ENCODE measurements around the gene ATP1B4. TPM values are rescaled to one million over a fixed set of nuclear protein-coding genes. Genes with fewer than 3 reads are reported as not detected.

The ATP1B4 gene
- polyA plus RNA-seq, 1 experiment, result not detected

GRCh38 chrX:120358737-120359456 is 3.0 kb upstream of the ATP1B4 start:
- Histone ChIP-seq H3K36me3 (ENCODE audit: control insufficient read depth, insufficient read depth, low read length) (no peaks in the 10 kb centered on the region), H3K27me3 (ENCODE audit: control insufficient read depth, insufficient read depth, low read length) (no peaks in the 10 kb centered on the region), H3K4me3 (ENCODE audit: low read depth, low read length) (no peak overlapping the region)
- no peak for TF ChIP-seq CTCF (IDR thresholded peaks at IDR 0.05; ENCODE audit: insufficient read depth, low read depth, low read length)
- no peak for DNase-seq (ENCODE audit: low read depth)
- POLR2A ChIA-PET, result no interaction called here
- CTCF ChIA-PET, result no interaction called here

GRCh38 chrX:120365320-120365719 is 3.4 kb downstream of the ATP1B4 start:
- TF ChIP-seq CTCF (IDR thresholded peaks at IDR 0.05; ENCODE audit: insufficient read depth, low read depth, low read length), result peak; percentile 37
- Histone ChIP-seq H3K36me3 (ENCODE audit: control insufficient read depth, insufficient read depth, low read length) (no peaks in the 10 kb centered on the region), H3K27me3 (ENCODE audit: control insufficient read depth, insufficient read depth, low read length) (no peaks in the 10 kb centered on the region), H3K4me3 (ENCODE audit: low read depth, low read length) (no peak overlapping the region)
- no peak for DNase-seq (ENCODE audit: low read depth)
- POLR2A ChIA-PET, result no interaction called here
- CTCF ChIA-PET, result interaction anchor here (1.4 kb wide), 1 partner anchor 10 kb away, joined by 3 read pairs; no protein-coding TSS in a partner anchor

GRCh38 chrX:120365968-120366367 is 4.1 kb downstream of the ATP1B4 start:
- TF ChIP-seq CTCF (IDR thresholded peaks at IDR 0.05; ENCODE audit: insufficient read depth, low read depth, low read length), result no peak
- no peaks in the 10 kb centered on the region for H3K36me3 ChIP-seq (ENCODE audit: control insufficient read depth, insufficient read depth, low read length)
- no peaks in the 10 kb centered on the region for H3K27me3 ChIP-seq (ENCODE audit: control insufficient read depth, insufficient read depth, low read length)
- no peak for DNase-seq (ENCODE audit: low read depth)
- H3K4me3 ChIP-seq (ENCODE audit: low read depth, low read length), result no peak overlapping the region
- ChIA-PET CTCF (interaction anchor here (1.4 kb wide), 1 partner anchor 10 kb away, joined by 3 read pairs; no protein-coding TSS in a partner anchor), POLR2A (no interaction called here)

GRCh38 chrX:120366794-120367193 is 4.9 kb downstream of the ATP1B4 start:
- DNase-seq (ENCODE audit: low read depth), result no peak
- no peak for TF ChIP-seq CTCF (IDR thresholded peaks at IDR 0.05; ENCODE audit: insufficient read depth, low read depth, low read length)
- H3K27me3 ChIP-seq (ENCODE audit: control insufficient read depth, insufficient read depth, low read length), result no peaks in the 10 kb centered on the region
- ChIA-PET POLR2A (no interaction called here), CTCF (no interaction called here)
- no peak overlapping the region for H3K4me3 ChIP-seq (ENCODE audit: low read depth, low read length)
- no peaks in the 10 kb centered on the region for H3K36me3 ChIP-seq (ENCODE audit: control insufficient read depth, insufficient read depth, low read length)

GRCh38 chrX:120367402-120368109 is 5.7 kb downstream of the ATP1B4 start:
- POLR2A ChIA-PET, result no interaction called here
- CTCF ChIA-PET, result no interaction called here
- Histone ChIP-seq H3K36me3 (ENCODE audit: control insufficient read depth, insufficient read depth, low read length) (no peaks in the 10 kb centered on the region), H3K4me3 (ENCODE audit: low read depth, low read length) (no peak overlapping the region), H3K27me3 (ENCODE audit: control insufficient read depth, insufficient read depth, low read length) (no peaks in the 10 kb centered on the region)
- no peak for DNase-seq (ENCODE audit: low read depth)
- TF ChIP-seq CTCF (IDR thresholded peaks at IDR 0.05; ENCODE audit: insufficient read depth, low read depth, low read length), result no peak
